ENCODE results near the gene MROH8.

MROH8 gene

DNA sequence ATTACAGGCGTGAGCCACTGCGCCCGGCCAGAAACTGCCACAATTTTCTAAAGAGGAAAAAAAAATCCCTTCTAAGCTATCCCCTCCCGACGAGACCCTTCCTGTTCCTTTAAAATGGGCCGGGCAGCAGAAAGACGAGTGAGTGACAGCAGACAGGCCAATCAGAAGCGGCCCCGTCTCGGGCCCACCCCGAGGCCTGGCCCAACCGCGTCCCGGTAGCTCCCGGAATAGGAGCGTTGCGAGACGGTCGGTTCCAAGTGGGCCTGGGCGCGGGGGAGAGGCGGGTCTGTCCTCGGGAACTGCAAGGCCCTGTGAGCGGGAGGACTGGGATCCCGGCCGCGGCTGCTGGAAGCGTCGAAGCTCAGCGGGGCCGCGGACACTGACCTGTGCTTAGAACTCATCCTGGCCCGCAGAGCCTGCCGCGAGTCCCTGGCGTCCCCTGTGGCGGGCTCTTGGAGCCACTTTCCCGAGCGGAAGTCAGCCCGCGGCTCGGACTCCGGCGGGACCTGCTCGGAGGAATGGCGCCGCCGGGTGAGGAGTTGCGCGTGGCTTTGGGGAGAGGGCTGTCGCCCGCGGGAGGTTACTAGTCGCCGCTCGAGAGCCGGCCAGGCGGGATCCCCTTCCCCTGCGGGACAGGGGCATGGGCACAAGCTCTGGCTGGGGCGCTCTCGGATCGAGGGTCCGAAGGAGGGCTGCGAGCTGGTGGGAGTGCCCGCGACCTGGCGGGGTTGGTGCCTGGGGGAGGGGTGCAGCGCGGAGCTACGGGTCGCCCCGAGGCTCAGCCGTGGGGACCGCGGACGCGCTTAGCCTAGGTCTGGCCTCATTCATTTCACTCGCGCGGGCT, at the start of gene MROH8, which contains the start of gene RPN2:
Gene MROH8, minus strand, starts transcription at position 710 of the 844 bp plus-strand sequence.
Gene RPN2, plus strand, starts transcription at position 492 of the 844 bp plus-strand sequence. Its CDS starts 27 bp downstream, at position 519.
- peak; percentile 89 for DNase-seq

DNA sequence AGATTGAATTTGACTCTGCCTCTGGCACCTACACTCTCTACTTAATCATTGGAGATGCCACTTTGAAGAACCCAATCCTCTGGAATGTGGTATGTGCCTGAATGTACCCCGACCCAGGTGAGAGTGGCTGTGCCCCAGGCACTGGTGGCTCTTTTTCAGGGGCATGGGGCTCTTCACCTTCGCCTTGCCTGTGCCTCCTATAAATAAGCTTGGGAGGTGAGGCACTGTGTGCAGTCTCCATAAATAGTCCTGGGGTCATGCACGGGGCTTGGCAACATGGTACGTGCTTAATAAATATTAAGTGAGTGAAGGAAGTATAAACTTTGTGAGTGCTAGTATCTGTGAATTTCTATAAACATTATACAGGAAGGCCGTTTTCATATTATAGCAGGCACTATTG, 49.3 kb upstream of the MROH8 start:
- no peak for DNase-seq

DNA sequence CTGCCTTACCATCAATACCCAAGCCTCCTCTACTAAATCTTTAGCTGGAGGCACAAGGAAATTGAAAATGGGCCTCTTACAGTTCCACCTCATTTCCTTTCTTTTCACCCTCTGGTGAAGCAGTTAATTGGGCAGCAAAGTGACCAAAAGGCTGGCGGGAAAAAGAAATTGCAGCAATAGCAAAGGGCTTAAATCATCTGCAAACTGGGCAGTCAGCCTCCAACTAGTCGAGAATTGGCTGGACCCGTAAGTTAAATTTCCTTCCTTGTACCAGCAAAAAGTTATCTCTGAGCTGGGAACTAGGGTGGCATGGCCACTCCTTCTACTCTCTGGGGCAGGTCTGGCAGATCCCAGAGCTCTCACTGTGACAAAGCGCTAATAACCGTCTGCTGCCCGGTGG, 48.7 kb upstream of the MROH8 start:
- DNase-seq, result no peak

- DNase-seq, result no peak
Measured at GRCh38 chr20:37226889-37227288, 47.5 kb upstream of the MROH8 start.

- DNase-seq, result no peak
Measured at GRCh38 chr20:37225146-37225545, 45.8 kb upstream of the MROH8 start.

DNA sequence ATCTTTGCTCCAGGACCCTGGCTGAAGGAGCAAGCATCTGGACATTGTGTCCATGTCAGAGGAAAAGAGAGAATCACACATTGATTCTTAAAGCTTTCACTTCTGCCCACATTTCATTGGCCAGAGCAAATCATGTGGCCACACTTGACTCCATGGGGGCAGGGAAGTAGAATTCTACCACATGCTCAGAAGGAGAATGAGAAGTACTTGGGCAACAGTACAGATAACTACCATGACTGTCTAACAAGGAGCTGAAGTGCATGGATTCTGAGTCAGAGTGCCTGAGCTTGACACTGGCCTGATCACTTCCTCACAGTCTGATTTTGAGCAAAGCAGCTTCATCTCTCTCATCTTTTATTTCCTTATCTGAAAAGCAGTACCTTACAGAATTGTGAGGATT, 43.7 kb upstream of the MROH8 start:
- no peak for DNase-seq

GRCh38 chr20:37222086-37222485, 42.7 kb upstream of the MROH8 start:
- no peak for DNase-seq

DNA sequence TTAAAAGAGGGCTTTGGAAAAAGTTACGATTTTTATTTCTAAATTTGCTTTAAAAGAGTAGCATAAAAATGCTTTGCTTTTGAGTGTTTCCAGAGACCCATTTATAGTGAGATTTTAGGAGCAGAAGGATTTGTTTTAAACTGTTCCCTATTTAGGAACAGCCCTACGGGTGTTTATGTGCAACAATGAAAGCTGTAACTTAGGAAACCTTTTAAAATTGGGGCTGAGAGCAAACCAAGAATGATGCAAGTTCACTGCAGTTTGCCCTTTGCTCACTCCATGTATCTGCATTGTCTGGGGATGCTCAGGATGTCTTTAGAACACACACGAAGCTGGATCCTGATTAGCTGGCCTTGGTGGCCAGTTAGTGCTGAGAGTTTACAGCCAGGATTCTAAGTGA, 41.4 kb upstream of the MROH8 start:
- no peak for DNase-seq

- no peak for DNase-seq
Measured at GRCh38 chr20:37219751-37220668, 40.7 kb upstream of the MROH8 start.

DNA sequence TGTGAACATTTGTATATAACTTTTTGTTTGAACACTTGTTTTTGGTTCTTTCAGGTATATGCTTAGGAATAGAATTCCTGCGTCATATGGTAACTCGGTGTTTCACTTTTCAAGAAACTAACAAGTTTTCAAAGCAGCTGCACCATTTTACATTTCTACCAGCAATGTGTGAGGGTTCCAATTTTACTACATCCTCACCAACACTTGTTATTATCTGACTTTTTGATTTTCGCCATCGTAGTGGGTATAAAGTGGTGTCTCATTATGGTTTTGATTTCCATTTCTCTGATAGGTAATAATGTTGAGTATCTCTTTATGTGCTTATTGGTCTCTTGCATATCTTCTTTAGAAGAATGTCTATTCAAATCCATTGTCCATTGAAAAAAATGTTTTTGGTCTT, 39.6 kb upstream of the MROH8 start:
- no peak for DNase-seq

GRCh38 chr20:37218441-37218840, 39.1 kb upstream of the MROH8 start:
- DNase-seq, result no peak

DNA sequence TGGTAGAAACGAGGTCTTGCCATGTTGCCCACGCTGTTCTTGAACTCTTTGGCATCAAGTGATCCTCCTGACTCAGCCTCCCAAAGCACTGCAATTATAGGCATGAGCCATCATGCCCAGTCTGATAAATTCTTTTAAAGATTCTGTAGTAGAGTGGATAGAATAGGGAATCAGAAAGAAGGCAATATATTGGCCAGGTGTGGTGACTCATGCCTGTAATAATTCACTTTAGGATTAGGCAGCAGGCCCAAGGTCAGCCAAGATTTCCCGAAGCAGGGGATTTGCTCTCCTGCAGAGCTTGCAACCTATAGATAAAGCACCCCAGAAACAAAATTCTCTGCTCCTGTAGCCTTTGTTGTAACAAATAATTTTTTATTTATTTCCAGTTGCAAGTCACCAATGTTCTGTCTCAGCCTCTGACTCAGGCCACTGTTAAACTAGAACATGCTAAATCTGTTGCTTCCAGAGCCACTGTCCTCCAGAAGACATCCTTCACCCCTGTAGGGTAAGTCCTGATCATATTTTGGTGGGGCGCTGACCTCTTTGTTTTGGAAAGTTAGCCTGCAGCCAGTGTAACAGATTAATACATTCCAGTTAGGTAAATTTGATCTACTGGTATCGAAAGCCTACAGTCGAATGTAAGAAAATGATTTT, 30.4 kb upstream of the MROH8 start:
- DNase-seq, result no peak

- no peak for DNase-seq
Measured at GRCh38 chr20:37209193-37209592, 29.8 kb upstream of the MROH8 start.

DNA sequence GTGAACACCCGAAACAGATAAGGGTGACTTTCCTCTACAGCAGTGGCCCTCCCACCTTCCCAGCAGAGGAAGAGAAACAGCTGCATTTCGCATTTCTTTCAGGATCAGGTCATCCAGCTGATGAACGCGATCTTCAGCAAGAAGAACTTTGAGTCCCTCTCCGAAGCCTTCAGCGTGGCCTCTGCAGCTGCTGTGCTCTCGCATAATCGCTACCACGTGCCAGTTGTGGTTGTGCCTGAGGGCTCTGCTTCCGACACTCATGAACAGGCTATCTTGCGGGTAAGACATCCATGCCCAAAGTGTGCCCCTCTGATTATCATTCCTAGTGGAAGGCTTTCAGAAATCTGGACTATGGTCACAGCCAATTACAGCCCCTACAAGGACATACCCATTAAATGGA, 27.8 kb upstream of the MROH8 start:
- no peak for DNase-seq

DNA sequence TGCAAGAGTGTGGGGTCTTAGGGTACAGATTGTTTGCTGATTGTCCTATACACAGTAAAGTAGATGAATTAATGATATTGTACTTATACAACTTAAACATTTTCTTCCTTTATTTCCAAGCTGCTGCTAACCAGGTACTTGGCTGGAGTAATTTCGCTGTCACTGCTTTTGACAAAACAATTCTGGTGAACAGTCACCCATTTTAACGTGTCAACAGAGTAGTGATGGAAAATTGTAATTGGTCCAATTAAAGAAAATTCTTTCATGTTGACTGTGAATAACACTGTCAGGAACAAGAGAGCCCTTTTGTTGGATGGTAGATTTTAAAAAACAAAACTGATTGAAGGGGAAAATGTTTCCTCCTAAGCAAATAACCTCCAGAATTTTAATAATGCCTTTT, 26.4 kb upstream of the MROH8 start:
- DNase-seq, result no peak

GRCh38 chr20:37205130-37205529, 25.8 kb upstream of the MROH8 start:
- no peak for DNase-seq

DNA sequence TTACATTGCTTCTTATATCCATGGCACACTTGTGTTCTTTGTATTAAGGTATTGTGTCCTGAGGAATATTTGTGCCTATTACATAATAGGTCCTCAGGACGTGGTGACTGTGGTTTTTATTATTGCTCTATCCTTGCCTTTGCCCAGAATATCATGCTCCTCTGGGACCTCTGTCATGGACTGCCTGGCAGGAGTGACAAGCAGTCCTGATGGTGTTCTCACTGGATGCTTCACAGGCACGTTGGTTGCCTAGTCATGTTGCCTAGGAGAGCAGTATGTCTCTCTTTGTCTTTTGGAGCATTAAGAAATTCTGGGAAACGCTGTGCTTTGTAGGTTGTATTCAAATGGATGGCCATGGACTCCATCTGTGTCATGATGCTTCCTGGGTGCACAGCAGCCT, 24.7 kb upstream of the MROH8 start:
- DNase-seq, result no peak

DNA sequence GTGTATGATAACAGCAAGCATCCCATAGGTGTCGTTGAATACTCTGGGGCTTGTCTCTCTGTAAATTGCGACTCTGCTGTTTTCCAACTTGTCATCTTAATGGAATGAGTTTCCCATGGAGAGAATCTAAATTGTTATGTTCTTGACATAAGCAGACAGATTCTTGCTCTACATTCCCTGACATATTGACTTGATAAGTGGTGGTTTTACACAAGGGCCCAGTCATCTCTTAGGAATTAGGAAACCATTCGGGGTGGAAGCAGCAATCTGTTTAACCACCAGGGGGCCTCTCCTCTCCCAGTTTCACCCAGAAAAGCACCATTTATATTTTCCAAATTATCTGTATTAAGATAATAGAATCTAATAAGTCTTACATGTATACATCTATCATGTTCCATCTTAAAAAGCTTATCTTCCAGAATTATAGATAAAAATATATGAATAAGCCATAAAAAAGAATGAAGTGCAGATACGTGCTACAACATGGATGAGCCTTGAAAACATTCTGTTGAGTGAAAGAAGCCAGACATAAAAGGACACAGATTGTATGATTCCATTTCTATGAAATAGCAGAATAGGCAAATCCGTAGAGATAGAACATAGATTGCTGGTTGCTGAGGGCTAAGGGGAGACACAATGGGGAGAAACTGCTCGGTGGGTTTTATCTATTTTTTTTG, 23.1 kb upstream of the MROH8 start:
- DNase-seq, result no peak

DNA sequence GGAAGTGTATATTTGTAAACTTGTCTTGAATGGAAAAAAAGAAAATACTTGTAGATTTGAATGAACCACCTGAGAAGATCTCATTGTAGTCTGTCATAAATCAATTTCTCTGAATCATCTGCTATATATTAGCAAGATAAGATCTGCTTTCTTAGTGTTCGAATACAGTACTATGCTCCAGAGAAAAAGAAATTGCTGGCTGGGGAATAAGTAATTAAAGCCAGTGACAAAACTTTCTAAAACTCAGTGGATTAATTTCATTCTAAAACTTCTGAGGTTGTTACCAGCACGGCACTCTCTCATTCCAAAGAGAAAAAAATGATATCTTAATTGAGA, 22.4 kb upstream of the MROH8 start:
- DNase-seq, result no peak

DNA sequence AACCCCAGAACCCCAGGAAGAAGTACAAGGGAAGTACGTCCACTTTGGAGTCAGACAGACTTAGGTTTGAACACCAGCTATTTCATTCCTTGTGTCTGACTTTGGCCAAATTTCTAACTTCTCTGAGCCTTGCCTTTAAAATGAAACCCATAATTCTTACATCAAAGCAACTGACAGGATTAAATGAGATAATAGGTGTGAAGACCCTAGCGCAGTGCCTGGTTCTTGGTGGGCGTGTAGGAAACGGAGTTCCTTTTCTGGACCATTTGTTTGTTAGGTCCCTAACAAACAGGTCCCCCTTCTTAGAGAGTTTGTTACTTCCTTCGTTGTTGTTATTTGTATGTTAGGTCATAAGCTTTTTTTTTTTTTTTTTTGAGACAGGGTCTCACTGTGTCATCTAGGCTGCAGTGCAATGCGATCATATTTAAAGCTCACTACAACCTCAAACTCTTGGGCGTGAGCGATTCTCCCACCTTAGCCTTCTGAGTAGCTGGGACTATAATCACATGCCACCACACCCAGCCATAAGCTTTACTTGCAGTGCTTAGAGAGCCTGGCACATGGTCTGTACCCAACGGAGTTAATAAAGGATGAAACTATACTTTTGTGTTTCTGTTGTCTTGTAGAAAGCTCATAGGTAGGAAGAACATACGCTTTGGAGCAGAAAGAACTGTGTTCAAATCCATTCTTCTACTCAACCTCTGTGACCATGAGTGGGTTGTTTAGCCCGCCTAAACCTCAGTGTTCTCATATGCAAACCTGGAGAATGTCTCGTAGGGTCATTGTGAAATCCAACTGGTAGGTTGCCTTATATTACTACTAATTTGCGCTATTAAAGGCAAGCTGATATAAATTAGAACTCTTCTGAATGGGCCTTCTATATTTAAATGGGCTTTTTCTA, 21.8 kb upstream of the MROH8 start:
- no peak for DNase-seq

DNA sequence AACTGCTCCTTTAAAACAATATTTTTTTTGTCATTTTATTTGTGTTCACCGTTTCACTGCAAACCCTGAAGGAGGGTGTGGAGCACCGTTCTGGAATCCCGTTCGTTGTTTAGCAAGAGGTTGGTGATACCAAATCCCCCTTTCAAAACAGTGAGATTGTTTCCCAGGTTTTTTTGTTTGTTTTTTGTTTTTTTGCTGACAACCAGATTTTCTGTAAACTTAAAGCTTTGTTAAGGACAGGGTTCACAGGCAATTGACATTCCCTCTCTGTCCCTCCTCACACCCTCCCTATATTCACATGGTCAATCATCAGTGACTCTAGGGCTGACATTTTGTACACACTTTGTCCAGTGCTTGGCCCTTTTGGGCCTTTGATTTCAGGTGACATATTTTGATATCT, 21.0 kb upstream of the MROH8 start:
- no peak for DNase-seq
